HG03565 (cell line): ENCODE results near the gene PLXDC2.

Experiments
- ATAC-seq: cut with Tn5 transposase; IDR thresholded peaks from one replicate; pipeline ENCODE4 v1.9.1; 2021; ENCODE audit warnings: mild to moderate bottlenecking, moderate library complexity; ENCODE audit not compliant: unreplicated experiment

The PLXDC2 gene

GRCh38 chr10:19906108-19906791 lies 90.0 kb downstream of the PLXDC2 start:
- no peak for ATAC-seq

- ATAC-seq, result no peak
Observed at GRCh38 chr10:19908991-19909696, 92.9 kb downstream of the PLXDC2 start.

GRCh38 chr10:19911886-19912285 lies 95.7 kb downstream of the PLXDC2 start:
- no peak for ATAC-seq

GRCh38 chr10:19913987-19914386 lies 97.8 kb downstream of the PLXDC2 start:
- no peak for ATAC-seq

- no peak for ATAC-seq
Observed at GRCh38 chr10:19915125-19915524, 98.9 kb downstream of the PLXDC2 start.

GRCh38 chr10:19915816-19916215 lies 99.6 kb downstream of the PLXDC2 start:
- no peak for ATAC-seq

GRCh38 chr10:19917751-19918478 lies 101.7 kb downstream of the PLXDC2 start:
- ATAC-seq, result no peak

- no peak for ATAC-seq
Observed at GRCh38 chr10:19918794-19919193, 102.6 kb downstream of the PLXDC2 start.

- ATAC-seq, result no peak
Observed at GRCh38 chr10:19919671-19920070, 103.4 kb downstream of the PLXDC2 start.

- no peak for ATAC-seq
Observed at GRCh38 chr10:19920075-19920726, 104.0 kb downstream of the PLXDC2 start.

- no peak for ATAC-seq
Observed at GRCh38 chr10:19921300-19922140, 105.3 kb downstream of the PLXDC2 start.

- ATAC-seq, result no peak
Observed at GRCh38 chr10:19922236-19922963, 106.2 kb downstream of the PLXDC2 start.

GRCh38 chr10:19925064-19925463 lies 108.8 kb downstream of the PLXDC2 start:
- ATAC-seq, result no peak

- no peak for ATAC-seq
Observed at GRCh38 chr10:19928936-19929335, 112.7 kb downstream of the PLXDC2 start.

- no peak for ATAC-seq
Observed at GRCh38 chr10:19929506-19930140, 113.4 kb downstream of the PLXDC2 start.

GRCh38 chr10:19930936-19931893 lies 115.0 kb downstream of the PLXDC2 start:
- no peak for ATAC-seq

GRCh38 chr10:19931894-19932590 lies 115.8 kb downstream of the PLXDC2 start:
- no peak for ATAC-seq
